ENCODE results near the gene PSMA3.

PSMA3 gene

DNA sequence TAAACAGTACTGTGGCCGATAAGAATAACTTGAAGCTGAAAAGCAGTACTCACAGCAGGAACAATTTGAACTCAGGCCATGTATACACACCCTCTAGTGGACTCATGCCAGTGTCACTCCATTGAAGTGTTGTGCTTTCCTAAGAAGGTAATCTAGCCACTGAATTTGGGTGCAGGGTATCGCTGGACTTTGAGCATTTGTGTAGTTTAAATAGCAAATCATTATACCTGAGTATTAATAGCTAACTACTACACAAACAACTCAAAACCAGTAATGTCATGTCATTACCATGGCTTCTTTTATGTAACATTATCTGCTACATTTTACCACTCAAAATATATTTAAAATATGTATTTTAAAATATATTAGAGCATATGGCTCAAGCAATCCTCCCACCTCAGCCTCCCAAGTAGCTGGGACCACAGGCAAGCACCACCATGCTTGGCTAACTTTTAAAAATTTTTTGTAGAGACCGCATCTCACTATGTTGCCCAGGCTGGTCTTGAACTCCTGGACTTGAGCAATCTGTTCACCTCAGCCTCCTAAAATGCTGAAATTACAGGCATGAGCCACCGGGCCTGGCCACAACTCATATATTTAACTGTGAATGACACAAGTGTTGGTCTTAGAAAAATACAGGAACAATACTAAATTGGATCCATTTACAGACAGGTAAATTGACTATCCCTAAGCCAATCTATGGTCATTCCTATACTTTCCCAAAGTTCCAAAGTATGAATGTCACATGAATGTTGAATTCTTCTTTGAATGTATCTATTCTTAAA is 28.1 kb downstream of the PSMA3 start:
- DNase-seq, result no peak

DNA sequence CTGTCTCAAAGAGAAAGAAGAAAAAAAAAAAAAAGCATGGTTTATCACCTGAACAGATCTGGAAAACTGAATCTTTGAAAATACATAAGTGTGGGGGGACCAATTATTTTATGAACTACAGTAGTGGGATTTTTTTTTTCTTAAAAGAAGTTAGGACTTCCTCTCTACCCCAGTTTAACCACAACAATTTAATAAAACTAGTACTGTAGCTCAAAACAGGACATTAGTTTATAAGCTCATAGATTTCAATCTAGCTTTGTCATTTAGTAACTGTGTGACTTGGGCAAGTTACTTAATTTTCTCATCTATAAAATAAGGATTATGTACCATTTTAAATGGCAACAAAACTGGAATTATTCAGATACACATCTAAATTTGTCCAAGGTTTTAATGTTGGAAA is 30.2 kb downstream of the PSMA3 start:
- DNase-seq, result no peak

- DNase-seq, result no peak
Measured at GRCh38 chr14:58275527-58276190, 31.0 kb downstream of the PSMA3 start.

GRCh38 chr14:58276208-58276607 is 31.6 kb downstream of the PSMA3 start:
- no peak for DNase-seq

GRCh38 chr14:58278177-58278576 is 33.5 kb downstream of the PSMA3 start:
- no peak for DNase-seq

DNA sequence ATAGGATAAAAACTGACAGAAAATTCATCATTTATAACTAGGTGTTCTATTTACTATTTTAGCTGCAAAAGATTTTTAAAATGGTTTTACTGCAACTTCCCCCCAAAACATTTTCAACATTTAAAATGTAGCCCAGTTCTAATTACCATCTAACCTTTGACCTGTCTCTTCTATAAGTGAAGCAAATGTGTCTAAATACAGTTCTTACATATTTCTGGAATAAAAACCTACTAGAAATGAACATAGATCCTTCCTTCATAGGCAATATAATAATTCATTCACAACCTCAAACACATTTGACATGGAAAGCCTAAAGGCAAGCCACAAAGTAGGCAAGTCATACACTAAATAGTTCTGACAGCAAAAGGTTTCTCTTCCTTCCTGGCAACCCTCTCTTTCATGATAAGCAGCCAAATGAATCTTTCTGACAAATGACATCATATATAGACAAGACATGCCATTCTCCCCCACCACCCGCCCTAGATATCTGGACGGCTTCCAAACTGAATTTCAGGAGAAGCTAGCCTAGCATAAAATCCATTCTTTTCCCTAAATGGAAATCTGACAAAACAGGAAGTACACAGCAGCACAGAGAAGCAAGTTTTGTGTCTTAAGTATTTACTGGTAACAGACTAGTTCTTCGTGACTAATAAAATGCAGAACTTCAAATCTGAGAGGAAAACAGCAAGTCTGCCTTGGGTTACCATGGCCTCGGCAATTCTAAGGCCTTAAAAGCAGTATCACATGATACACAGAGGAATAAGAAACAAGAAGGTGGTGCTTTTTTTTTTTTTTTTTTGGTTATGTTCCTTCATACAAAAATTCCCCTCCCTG is 36.5 kb downstream of the PSMA3 start:
- DNase-seq, result no peak

DNA sequence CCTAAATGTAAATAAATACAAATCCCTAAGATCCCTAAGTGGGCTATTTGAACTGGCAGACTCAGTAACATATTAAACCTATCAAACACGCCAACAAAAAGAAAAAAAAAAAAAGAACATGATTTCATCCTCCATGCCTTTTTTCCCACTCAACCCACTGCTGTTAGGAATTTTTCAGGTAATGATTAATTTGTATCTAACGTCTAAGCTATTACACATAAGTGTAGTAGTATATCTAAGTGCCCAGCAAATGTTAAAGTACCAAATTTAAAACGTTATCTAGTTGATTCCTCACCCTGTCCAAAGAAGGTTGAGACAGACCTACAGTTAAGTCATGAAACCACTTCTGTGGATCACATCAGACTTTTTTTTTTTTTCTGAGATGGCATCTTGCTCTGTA is 37.3 kb downstream of the PSMA3 start:
- DNase-seq, result no peak

DNA sequence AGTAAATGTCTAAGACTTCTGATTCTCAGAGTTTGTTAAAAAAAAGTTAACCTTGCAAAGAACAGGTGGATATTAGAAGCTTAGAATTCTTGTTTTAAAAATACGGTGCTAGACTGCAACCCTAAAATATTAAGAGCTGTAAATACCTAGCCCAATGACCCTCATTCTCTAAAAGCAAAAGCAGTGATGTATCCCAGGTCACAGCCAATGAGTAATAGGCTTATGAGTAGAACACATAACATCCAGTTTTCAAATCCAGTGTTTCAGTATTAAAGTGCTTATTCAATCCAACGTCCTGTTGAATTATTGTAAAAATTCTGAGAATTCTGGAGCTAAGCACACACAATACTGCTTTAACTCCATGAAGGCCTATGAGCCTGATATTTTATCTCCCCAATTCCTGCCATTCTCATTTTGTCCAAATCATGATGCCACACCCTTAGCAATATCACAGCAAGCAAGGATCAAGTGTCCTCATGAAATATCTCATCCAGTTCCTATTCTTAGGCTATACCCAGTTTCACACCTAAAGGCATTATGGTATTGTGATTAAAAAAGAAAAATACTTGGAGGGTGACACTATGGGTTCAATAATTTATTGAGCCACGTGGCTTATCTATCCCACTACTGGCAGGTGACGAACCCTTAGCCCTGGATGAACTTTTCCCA is 38.4 kb downstream of the PSMA3 start:
- DNase-seq, result no peak

GRCh38 chr14:58283730-58284129 is 39.1 kb downstream of the PSMA3 start:
- no peak for DNase-seq

DNA sequence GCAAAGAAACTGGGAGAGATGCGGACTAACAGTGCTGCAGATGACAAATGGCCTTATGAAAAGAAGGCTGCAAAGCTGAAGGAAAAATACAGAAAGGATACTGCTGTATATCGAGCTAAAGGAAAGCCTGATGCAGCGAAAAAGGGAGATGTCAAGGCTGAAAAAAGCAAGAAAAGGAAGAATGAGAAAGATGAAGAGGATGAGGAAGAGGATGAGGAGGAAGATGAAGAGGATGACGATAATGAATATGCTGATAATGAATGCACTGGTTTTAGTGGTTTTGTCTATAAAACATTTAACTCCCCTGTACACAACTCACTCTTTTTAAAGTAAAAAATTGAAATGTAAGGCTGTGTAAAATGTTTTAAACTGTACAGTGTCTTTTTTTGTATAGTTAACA is 40.5 kb downstream of the PSMA3 start:
- no peak for DNase-seq

DNA sequence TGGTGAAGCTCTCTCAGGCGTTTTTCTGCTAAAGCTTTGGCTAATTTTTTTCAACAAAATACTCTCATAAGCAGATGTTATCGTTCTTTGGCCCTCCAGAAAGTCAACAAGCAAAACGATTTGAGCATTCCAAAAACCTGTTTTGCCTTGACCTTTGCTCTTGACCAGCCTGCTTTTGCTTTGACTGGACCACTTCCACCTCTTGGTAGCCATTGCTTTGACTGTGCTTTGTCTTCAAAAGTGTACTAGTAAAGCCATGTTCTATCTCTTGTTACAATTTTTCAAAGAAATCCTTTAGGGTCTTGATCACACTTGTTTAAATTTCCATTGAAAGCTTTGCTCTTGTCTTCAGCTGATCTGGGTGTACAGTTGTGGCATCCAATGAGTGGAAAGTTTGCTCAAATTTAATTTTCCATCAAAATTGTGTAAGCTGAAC is 43.0 kb downstream of the PSMA3 start:
- DNase-seq, result no peak

DNA sequence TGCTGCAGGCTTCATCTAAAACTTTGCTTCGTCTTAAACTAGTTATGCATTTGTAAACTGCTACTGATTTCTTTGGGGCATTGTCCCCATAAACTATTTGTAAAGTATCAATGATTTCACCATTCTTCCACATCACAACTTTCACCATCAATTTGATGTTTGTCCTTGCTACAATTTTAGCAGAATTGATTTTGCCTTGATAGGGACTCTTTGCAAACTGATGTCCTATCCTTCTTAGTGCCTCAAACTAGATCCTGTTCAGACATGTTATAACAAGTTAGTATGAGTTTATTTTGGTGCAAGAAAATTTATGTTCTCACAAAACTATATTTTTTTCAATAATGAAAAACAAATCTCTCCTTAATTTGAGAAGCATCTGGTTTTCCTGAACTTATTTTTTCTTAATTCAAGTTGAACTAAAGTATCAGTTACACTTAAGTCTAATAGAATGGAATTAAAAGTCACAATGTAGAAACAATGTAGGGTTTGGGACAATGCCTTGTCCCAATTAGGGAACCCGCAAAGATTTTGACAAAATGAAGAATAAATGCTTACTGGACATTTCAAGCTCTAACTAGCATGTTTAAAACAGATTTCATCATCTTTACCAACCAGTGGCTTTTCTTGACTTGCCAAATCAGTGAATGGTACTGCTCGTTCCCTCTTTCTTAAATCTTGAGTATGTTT is 43.6 kb downstream of the PSMA3 start:
- no peak for DNase-seq

DNA sequence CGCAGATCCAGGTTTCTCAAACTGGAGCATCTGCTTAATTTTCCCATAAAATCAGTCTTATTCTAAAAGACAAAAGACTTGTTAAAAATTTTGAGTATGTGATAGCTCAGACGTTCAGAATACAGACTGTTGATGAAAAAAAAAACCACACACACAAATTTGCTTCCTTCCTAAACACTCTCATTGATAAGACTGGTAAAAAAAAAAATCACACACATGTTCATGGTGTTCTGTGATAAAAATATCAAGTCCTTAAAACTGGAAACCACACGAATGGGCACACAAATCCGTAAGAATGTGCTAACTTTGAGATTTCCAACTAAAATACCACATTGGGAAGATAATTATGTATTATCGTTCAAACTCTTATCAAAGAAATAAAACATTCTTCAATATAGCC is 47.0 kb downstream of the PSMA3 start:
- no peak for DNase-seq

- DNase-seq, result no peak
Measured at GRCh38 chr14:58292187-58292586, 47.5 kb downstream of the PSMA3 start.

- no peak for DNase-seq
Measured at GRCh38 chr14:58294201-58294600, 49.6 kb downstream of the PSMA3 start.

DNA sequence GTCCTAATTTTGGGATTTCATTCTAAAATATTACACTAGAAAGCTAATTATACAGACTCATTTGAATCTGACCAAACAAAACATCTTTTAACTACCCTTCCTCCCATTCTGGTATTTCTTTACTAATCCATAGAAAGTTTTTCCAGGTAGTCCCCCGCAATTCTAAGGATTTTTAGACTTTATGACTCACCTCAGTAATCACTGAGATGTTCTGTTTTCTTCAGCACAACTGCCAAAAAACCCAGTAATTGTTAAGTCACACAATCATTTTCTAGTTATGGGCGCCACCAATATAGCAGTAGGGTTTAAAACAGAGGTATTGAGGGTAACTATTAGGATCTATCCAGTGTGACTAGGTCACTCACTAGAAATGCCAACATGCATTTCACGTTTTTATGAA is 52.1 kb downstream of the PSMA3 start:
- no peak for DNase-seq

DNA sequence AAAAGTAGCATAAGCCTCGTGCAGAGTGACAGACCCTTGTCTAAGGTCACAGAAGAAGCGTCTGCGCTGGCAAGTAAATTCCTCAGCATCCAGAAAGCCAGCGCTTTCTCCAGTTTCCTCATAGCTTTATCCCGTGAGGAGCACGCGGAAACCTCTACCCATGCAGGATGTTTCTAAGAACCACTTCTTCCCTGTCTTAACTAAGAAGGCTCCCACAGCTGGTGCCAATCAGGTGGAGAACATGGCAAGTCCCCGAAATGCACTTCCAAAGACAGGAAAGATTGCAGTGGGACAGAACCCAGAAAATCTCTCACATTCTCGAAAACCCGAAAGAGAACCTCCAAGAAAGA is 52.7 kb downstream of the PSMA3 start:
- peak; percentile 58 for DNase-seq

DNA sequence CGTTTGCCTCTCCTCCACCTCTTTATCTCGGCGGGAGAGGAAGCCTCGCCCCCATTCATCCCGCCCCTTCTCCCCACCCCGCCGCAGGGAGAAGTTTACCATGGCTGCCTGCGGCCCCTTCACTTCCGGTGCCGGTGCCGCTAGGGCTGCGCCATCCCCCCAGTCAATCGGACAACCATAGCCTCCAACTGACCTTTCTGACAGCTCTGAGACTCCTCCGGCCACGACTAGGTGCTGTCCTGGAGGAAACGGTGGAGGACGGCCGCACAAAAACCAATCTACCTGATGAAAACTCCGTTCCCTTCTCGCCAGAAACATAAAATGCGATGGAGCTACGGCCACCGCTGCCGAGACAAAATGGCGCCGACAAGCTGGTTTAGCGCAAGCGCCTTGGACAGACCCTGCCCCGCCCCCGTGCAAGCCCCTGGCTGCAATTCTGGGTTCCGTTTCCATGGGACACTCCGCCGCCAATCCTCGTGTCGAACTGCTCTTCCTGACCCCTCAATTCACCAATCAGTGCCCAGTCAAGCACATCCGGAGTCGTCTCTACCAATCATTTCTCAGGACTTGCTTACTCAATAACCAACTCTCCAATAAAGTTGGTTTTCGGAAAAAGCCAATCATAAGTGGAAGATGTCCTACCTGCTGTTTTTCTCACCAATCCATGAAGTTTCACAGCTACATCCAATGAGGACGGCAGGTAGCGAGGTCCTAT is 53.3 kb downstream of the PSMA3 start:
- peak; percentile 100 for DNase-seq

GRCh38 chr14:58298477-58299400 is 54.1 kb downstream of the PSMA3 start, which contains the start of gene ARID4A:
ARID4A (plus strand) TSS chr14:58298555; CDS start chr14:58299855, 1,300 bp downstream.
- peak; percentile 21 for DNase-seq
